HG03095 (cell line): ENCODE measurements around the gene LRRC59.

Experiments
- ATAC-seq: cut with Tn5 transposase; IDR thresholded peaks from one replicate; pipeline ENCODE4 v1.9.1; 2021; ENCODE audit warnings: moderate library complexity; ENCODE audit not compliant: unreplicated experiment

The LRRC59 gene

DNA sequence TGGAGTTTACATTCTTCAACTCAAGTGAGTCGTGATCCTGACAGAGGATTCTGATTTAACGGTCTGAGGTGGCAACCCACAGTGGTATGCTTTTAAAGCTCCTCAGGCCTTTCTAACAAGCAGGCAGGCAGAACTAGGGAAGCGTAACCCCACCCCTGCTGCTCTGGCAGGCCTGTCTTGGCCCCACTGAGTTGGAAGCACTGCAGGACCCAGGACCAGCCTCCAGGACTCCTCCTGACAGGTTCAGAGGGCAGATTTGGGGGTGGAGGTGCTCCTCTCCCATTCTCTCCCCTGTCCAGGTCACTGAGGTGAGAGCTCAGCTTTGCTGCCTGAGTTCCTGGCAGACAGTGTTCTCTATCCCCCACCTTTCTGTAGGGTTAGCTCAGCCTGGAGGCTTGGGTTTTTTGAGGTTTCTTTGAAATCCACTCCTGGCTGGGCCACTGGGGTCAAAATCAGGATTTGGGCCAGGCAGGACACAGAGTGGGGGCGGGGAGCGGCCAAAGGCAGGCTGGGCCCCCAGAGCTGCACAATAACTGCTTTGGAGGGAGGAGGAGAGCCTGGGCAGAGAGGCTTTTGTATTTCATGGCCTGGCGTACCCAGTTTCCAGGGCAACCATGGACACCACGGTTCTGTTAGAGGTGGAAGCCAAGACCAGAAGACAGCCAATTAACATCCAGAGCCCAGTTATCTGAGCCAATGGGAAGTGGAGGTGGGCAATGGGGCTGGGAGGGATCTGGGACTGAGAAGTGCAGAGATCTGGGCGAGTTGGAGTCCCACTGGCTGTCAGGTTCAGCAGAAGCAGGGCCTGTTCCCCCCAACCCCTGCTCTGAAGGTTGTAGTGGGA is 33.9 kb downstream of the LRRC59 start:
- ATAC-seq, result no peak

DNA sequence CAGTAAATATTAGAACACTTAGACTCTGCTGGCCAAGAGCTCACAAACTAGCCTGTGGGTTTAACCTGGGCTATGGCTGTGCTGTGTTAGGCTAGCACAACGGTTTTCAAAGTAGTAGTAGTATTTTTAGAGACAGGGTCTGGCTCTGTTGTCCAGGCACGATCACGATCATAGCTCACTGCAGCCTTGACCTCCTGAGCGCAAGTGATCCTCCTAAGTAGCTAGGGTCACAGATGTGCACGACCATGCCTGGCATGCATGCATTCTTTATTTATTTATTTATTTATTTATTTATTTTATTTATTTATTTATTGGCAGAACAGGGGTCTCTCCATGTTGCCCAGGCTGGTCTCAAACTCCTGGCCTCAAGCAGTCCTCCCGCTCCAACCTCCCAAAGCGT is 34.7 kb downstream of the LRRC59 start:
- no peak for ATAC-seq

DNA sequence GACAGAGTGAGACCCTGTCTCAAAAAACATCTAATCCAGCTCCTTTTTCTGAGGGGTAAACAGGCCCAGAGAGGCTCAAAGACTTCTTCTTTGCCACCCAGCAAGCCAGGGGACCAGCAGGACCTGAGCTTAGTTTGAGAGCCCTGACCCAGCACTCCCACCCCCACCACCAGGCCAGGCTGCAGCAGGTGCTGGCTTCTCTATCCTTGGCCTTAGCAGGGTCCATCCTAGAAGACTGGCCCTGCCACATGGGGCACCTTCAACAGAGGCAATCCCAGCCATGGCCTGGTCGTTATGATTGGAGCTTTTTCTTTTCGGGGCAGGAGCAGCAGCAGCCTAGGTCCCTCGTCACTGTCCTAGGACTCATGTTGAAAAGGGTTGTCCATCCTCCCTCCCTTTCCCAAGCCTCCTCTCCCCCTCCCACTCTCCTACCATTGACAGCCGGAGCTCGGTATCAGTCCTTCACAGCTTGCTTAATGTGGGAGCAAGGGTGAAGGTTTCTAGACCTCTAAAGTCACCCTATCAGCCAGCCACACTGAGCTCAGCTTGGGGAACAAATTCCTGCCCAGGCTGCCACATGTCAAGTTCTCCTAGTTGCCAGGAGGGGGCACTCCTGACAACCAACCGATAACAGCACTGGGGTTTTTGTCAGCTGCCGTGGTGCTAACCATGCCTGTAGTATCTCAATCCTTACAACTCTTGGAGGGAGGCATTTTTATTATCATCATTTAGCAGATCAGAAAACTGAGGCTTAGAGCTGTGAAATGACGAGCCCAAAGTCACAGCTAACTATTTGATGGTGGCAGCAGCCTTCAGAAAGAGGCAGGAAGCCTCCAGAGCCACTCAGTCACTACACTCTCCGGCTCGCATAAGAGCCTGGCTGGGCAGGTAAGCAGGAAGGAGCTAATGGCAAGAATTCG is 35.5 kb downstream of the LRRC59 start:
- no peak for ATAC-seq

DNA sequence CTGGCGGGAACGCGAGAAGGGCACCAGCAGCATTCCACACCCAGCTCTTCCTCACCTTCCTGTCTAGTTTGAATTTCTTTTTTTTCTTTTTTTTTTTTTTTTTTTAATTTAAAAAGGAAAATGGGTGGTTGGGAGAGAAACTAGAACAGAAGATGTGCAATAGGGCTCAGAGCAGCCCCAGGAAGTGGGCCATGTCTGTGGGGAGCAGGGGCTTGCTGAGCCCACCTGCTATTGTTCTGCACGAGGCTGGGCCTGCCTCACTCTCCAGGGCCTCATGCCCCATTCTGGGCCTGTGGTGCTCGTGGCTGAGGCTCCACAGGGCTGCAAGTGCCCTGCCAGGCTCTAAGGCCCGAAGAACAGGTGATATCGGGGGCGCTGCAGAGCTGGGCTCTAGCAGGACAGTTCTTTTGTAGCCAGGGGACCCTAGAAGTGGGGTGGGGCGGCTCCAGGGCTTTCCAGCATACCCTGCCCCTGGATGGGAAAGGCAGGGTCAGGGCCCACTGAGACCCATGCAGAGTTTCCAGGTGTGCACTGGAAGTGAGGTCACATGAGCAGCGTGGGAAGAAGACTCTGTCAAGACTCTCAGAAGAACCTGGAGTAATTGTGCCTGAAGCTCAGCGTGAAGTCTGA is 36.7 kb downstream of the LRRC59 start:
- no peak for ATAC-seq

DNA sequence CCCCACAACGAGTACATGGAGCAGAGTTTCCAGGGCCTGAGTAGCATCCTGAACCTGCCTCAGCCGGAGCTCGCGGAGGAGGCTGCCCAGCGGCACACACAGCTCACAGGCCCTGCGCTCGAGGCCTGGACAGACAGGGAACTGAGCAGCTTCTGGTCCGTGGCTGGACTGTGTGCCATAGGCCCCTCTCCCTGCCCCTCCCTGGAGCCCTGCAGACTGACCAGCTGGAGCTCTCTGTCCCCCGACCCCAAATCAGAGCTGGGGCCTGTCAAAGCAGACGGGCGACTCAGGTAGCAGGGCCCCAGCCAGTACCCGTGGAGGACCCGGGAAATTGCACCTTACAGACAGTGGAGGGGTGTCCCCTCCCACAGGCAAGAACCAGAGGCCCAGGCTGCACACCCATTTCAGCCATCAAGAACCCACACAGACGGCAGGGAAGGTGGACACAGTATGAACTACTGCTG is 37.3 kb downstream of the LRRC59 start:
- ATAC-seq, result no peak

DNA sequence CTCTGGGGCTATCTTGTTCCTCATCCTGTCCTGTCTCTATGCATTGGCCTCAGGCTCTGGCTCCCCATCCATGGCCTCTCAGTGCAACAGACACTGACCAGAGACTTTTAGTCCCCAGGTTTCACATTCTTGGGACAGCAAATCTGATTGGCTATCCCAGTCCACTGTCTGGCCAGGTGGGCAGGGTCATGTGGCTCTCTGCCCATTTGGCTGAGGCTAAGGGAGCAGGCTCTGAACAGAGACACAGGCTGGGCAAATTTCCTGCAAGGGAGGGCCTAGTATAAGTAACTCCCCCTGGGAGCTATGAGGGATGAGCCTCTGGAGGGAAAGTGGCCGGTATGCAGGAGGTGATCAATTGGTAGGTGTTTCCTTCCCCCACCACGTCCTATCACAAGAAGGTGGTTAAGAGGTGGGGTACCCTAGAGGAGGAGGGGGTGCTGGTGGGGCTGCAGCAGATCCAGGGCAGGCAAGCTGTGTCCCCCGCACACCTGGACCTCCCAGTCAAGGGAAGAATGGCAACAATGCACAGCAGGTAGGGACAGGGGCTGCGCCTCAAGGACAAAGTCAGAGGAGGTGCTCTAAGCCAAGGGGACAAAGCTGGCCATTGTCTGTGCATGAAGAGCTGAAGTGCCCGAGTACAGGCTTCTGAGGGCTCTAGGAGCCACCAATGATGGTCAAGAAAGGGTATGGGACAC is 38.2 kb downstream of the LRRC59 start:
- no peak for ATAC-seq

DNA sequence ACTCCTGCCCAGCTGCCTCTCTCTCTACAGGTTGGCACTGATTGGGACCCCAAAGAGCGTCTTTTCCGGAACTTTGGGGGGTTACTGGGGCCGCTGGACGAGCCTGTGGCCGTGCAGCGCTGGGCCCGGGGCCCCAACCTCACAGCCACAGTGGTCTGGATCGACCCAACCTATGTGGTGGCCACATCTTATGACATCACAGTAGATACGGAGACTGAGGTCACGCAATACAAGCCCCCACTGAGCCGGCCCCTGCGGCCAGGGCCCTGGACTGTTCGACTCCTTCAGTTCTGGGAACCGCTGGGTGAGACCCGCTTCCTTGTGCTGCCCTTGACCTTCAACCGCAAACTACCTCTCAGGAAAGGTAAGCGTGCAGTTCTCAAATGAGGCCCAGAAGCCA is 39.1 kb downstream of the LRRC59 start:
- no peak for ATAC-seq

DNA sequence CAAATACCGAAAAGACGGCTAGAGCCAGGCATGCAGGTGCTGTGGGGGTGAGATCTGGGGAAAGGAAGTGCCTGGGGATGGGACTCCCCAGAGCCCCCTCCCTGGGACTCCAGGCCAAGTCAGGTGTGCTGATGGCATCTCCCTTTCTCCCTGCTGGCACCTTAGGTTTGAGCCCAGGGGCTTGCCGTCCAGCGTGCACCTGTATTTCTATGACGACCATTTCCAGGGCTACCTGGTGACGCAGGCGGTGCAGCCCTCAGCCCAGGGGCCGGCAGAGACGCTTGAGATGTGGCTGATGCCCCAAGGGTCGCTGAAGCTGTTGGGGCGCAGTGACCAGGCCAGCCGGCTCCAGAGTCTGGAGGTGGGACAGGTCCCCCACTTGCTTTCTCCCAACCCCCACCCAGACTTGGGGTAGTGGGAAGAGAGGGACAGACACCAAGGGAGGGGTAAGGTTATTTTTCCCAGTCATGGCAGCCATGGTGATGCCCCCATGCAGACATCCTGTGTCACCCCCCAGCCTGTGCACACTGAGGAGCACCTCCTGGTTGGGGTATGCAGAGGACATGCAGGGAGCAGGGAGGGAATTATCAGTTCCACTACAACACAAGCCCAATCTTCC is 40.3 kb downstream of the LRRC59 start:
- no peak for ATAC-seq

DNA sequence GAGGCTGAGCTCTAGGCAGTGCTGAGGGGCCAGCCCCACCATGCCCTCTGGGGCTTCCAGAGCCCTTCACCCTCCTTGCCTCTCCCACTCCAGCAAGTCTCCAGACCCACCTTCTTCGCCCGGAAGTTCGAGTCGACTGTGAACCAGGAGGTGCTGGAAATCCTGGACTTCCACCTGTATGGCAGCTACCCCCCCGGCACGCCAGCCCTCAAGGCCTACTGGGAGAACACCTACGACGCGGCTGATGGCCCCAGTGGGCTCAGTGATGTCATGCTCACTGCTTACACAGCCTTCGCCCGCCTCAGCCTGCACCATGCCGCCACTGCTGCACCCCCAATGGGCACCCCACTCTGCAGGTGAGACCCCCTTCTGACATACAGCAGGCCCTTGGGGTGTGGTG is 40.9 kb downstream of the LRRC59 start:
- no peak for ATAC-seq

DNA sequence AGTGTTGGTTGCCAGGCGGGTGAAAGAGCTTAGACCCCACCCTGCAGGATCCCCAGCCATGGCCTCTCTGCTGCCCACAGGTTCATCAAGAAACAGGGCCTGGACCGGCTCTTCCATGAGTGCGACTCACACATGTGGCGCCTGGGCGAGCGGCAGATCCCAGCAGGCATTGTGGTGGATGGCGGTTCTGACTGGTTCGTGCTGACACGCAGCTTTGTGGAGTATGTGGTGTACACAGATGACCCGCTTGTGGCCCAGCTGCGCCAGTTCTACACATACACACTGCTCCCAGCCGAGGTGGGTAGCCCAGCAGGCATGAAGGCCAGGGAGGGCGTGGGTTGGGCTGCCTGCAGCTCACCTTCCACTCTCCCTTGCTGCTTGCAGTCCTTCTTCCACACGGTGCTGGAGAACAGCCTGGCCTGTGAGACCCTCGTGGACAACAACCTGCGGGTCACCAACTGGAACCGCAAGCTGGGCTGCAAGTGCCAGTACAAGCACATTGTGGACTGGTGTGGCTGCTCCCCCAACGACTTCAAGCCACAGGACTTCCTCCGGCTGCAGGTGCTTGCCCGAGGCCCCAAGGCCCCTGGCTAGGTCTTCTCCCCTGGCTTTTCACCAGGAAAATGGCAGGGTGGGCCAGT is 41.5 kb downstream of the LRRC59 start:
- ATAC-seq, result no peak

DNA sequence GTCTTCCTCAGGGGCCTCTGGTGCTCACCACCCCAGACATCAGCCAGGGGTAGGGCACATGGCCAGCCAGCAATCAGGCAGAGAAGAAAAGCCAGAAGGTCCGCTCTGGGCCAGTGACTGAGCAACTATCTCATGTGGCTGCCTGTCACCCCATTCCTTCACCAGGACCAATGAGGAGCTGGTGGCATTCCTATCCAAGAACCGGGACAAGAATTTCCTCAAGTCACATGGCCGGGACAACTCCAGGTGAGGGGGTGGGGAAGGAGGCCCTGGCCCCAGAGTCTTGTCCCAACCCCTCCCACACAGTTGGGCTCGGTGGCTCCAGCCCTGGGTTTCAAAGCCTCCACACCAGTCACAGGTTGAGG is 42.0 kb downstream of the LRRC59 start:
- ATAC-seq, result no peak

DNA sequence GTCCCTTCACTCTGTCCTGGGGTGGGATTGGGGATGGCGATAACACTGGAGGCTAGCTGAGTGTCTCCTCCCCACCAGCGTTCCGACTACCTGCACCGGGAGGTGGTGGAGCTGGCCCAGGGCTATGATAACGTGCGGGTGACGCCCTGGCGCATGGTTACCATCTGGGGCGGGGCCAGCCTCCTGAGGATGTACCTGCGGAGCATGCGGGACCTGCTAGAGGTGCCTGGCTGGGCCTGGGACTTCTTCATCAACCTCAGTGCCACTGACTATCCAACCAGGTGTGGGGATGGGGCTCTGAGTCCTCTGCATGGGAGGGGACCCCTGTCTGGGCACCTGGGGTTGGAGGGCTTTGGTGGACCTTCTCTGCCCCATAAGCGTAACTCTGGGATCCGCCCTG is 42.5 kb downstream of the LRRC59 start:
- ATAC-seq, result no peak

DNA sequence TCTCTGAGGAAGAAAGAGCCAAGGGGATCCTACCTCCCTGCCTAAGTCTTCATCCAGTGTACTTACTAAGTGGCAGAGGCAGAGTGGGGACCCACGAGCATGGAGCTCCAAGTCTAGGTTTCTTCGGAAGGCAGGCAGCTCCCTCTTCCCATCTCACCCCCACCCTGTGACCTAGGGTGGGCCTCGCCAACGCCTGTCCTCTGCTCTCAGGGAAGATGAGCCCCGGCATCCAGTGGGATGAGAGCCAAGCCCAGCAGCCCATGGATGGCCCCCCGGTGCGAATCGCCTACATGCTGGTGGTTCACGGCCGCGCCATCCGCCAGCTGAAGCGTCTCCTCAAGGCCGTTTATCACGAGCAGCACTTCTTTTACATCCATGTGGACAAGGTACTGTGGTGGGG is 43.1 kb downstream of the LRRC59 start:
- ATAC-seq, result no peak

DNA sequence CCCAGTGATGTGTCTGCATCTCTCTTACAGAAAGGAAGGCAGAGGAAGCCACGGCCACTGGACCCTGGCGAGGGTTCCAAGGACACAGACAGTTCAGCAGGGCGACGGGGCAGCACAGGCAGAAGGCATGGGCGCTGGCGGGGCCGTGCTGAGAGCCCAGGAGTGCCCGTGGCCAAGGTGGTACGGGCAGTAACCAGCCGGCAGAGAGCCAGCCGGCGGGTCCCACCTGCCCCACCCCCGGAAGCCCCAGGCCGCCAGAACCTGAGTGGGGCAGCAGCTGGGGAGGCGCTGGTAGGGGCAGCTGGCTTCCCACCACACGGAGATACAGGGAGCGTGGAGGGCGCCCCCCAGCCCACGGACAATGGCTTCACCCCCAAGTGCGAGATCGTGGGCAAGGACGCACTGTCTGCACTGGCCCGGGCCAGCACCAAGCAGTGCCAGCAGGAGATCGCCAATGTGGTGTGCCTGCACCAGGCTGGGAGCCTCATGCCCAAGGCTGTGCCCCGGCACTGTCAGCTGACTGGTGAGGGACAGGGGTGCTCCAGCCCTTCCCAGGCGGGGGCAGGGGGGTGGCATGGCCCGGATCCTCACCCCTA is 43.6 kb downstream of the LRRC59 start:
- ATAC-seq, result no peak

DNA sequence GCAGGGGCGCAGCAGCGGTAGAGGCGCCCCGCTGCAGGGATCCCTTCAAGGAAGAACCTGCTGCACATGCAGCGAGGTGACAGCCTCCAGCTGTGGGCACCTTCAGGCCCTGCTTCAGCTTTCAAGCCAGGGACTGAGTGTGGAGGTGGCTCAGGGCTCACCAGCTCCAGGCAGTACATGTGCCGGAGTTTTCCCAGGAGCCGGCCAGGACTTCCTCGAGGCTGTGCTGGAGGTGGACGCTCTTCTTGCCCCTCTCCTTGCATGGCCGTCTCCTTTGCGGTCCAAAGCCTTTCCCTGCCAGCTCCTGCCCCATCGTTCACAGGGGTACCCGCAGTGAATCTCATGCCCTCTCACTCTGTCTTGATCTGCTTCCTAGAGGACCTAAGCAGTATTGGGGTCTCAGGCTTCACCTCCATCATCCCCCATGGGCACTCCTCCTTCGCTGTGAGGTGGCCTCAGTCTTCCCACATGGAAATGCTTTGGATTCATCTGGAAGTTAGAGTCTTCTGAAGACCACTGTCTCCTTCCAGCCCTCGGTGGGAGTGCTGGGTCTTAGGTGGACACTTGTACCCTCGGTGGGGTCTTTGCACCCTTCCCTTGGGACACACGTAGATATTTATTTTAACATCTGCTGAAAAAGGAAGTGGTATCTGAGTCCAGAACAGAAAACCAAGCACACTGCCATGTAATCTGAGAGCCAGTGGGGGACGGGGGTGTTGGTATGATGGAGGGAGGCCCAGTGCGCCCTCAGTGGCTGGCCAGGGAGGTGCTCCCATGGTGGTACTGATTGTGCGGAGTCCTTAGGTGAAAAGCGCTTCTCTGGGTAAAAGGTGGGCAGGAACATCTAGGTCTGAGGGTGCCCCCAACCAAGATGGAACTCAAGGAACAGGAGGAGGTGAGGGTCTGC is 44.4 kb downstream of the LRRC59 start:
- no peak for ATAC-seq

DNA sequence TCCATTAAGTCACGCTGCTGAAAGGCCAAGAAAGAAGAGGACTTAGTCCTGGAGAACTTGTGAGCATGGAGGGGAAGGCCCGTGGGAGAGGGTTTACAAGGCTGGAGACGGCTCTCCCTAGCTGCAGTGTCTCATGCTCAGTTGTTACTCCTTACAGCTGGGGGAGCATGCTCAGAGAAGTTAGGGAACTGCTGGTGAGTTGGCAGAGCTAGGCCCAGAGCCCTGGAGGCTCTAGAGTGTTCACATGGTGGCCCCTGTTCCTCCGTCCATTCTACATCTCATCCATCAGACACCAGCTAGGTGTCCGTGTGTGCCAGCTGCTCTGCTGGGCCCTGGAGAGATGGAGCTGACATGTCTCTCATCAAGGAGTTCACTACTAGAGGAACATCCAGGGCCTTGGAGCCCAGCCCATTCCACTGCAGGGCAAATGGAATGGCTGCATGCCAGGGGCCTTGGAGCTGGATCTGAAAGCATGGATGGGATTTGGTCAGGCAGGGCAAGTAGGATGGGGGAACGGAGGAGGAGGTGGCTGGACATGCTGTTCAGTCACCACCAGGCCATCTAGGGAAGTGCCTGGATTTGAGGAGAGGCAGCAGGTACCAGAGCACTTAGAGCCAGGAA is 45.1 kb downstream of the LRRC59 start:
- ATAC-seq, result no peak

DNA sequence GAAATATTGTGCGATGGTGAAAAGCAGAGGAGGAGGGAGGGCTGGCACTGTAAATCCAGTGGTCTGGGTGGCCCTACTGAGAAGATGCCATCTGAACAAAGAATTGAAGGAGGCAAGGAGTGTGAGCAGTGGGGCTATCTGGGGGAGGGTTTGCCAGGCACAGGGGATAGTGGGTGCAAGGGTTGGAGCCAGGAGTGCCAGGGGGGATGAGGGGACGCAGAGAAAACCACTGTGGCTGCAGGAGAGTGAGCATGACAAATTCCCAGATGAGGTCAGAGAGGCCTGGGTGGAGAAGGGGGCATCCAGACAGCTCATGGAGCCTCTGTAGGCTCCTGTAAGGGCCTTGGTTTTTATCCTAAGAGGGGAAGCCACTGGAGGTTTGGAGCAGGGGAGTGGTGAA is 46.6 kb downstream of the LRRC59 start:
- no peak for ATAC-seq

DNA sequence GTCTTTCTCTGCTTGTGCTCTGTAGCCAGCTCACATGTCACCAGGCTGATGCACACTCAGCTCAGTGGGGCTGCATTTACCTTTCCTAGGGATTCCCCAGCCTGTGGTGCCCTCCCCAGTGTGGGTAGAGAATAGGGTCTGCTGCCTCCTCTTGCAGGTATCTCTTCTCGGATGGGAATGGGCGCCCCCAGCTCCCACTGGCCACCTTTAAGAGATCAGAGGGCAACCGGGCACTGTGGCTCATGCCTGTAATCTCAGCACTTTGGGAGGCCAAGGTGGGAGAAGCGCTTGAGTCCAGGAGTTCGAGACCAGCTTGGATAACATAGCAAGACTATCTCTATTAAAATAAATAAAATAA is 48.1 kb downstream of the LRRC59 start:
- no peak for ATAC-seq
